ENCODE results near the gene CIAO3.

CIAO3 gene

DNA sequence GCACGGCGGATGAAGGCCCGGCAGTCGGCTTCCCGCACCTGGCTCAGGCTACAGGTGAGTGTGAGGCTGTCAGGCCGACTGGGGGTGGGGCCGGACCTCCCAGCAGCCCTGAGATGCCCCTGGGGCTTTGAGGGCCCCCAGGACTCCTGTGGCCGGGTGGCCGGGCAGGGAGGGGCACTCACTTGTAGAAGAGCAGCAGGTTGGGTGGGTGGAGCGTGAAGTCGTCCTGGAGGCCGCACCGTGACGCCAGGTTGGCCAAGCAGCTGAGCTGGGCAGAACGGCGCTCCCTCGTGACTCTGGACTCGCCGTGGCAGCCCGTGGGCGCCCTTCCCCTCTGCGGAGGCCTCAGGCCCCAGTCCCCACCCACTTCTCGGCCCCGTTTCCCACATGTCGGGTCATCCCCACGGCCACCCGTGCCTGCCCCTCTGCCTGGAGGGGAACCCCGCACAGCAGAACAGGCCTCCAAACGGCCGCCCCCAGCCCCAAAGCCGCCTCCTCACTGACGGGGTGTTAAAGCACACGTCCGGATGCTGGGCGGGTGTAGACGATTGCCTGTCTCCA lies 34.5 kb upstream of the CIAO3 start:
- no peak for DNase-seq

DNA sequence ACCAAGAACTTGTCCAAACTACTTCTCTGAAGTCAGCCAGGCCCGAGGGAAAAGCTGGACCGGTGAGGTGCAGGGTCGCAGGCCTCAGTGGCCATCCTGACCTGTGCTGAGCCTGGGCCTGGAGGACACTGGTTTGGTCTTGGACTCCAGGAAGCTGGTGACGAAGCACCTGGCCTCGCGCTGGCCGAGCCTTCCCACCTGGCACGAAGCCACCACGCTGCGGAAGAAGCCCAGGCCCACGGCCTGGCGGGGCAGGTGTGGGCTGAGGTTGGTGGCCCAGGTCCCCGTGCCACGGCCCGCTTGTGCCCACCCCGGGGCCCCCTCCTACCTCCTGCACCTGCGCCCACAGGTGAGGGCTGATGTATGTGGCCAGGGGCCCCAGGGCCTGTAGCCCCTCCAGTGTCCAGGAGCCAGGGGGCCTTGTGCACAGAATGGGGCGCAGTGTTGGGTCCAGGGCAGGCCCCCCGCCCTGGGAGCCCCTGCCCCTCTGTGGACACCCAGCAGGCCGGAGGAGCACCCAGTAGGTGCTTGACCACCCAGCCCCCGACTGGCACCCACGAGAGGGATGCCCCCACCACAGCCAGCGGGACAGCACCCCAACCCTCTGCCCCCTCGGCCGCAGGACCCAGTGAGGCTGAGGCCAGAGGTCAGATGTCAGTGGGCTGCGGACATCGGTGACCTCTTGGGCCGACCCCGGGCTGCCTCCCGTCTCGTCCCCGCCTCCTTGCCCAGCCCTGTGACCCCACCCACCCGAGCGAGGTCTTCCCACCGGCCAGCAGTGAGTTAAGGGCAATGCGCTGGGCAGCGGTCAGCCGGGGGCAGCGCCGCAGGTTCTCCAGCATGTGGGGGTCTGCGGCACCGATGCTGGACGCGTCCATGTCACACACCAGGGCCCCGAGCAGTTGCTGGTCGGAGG lies 33.5 kb upstream of the CIAO3 start:
- no peak for DNase-seq

DNA sequence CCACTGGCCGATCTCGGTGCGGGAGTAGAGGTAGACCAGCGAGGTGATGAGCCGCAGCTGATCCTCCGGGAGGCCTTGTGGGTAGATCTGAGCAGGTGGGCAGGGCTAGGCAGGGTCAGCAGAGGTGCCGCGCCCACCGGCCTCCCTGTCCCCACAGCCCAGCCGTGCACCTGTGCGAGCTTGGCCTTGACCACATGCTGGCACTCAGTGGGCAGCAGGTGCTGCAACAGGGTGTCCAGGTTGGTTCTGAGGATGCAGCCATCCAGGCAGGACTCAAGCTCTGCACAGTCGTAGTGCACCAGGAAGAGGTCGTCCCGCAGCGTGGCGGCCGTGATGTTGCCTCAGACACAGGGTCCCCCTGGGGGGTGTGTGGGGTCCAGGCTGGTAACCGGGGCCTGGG lies 32.2 kb upstream of the CIAO3 start:
- no peak for DNase-seq

DNA sequence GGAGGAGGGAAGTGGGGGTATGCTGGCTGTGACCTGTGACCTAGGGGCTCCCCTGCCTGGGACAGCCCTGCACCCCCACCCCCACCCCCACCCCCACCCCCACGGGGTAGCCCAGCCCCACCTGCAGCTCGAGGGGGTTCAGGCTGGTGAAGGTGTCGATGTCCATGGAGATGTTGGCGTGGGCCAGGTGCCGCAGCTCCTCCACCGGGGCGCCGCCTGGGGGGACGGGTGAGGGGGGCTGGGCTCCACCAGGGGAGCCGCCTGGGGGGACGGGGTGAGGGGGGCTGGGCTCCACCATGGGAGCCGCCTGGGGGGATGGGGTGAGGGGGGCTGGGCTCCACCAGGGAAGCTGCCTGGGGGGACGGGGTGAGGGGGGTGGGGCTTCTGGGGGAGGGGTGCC lies 29.6 kb upstream of the CIAO3 start:
- no peak for DNase-seq

DNA sequence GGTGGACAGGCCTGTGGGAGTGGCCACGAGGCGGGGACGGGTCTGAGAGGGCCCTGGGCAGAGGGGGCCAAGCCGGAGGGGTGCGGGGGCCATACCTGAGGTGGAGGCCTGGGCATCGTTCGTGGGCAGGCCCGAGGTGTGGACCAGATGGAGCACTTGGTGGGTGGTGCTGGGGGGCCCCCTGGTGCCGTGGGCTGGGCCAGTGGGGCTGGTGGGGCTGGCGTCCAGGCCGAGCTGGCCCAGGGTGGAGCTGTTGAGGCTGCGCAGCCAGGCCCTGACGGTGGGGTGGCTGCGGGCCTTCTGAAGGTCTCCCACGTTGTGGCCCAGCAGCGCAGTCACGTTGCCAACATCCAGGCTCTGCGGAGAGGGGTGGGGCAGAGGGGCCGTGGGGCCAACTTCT lies 29.1 kb upstream of the CIAO3 start:
- no peak for DNase-seq

DNA sequence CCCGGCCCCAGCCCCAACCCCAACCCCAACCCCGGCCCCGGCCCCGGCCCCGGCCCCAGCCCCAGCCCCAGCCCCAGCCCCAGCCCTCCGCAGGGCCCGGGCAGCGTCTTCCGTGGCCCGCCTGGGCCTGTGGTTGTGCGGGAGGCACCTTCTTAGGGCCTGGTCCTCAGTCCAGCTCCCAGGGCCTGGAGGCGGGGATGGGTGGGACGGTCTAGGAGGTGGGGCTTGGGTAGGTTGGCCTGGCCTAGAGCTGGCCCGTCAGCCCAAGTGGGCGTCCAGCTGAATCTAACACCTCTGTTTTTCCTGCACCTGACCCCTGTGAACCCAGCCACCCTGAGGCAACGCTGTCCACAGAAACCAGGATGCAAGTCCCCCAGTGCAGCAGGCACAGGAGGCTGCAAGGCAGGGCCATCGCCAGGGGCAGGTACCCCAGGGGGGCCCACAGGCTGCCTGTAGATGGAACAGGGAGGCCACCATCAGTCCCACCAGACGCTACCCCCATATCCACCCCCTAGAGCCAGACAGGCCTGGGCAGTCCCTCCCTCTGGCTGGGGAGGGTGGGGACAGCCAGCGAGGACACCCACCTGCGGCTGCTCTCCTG lies 28.5 kb upstream of the CIAO3 start:
- DNase-seq = no peak

DNA sequence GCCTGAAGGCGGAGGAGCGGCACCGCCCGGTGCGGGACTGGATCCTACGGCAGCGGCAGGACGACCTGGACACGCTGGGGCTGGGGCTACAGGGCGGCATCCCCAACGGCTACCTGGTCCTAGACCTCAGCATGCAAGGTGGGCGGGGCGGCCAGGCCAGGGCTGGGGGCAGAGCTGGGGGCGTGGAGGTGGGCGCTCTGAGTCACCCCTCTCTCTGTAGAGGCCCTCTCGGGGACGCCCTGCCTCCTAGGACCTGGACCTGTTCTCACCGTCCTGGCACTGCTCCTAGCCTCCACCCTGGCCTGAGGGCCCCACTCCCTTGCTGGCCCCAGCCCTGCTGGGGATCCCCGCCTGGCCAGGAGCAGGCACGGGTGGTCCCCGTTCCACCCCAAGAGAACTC lies 27.6 kb upstream of the CIAO3 start:
- no peak for DNase-seq

DNA sequence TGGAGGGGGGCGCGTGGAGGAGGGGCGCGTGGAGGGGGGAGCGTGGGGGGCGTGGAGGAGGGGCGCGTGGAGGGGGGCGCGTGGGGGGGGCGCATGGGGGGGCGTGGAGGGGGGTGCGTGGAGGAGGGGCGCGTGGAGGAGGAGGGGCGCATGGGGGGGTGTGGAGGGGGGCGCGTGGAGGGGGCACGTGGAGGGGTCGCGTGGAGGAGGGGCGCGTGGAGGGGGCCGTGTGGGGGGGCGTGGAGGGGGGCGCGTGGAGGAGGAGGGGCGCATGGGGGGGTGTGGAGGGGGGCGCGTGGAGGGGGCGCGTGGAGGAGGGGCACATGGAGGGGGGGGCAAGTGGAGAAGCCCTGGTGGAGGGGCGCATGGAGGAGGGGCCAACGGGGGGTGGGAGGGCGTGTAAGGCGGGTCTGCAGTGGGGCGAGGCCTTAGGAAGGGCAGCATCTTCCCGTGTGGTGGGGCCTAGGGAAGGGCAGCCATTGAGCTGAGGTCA lies 27.0 kb upstream of the CIAO3 start:
- DNase-seq = no peak

DNA sequence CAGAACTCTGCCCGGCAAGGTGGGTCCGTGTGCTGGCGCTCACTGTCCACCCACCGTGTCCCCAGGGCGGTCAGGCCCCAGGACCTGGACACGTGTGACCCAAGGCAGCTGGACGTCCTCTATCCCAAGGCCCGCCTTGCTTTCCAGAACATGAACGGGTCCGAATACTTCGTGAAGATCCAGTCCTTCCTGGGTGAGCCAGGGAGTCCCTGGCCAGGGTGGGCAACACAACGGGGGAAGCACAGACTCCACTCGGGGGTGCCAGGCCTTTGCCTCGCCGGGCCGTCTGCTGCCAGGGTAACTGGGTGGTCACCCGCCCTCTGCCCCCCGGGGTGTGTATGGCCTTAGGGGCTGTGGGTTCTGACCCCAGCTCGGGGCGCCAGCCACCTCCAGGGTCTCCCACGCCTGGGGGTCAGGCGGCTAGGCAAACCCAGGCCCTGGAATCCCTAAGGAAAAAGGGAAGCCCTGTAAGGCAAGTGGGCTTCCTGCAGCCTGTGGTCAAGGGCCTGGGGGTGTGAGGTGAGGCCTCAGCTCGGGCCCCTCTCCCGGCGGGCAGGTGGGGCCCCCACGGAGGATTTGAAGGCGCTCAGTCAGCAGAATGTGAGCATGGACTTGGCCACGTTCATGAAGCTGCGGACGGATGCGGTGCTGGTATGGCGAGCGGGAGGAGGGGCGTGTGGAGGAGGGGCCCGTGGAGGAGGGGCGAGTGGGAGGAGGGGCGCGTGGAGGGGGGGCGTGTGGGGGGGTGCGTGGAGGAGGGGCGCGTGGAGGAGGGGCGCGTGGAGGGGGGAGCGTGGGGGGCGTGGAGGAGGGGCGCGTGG lies 26.2 kb upstream of the CIAO3 start:
- no peak for DNase-seq

DNA sequence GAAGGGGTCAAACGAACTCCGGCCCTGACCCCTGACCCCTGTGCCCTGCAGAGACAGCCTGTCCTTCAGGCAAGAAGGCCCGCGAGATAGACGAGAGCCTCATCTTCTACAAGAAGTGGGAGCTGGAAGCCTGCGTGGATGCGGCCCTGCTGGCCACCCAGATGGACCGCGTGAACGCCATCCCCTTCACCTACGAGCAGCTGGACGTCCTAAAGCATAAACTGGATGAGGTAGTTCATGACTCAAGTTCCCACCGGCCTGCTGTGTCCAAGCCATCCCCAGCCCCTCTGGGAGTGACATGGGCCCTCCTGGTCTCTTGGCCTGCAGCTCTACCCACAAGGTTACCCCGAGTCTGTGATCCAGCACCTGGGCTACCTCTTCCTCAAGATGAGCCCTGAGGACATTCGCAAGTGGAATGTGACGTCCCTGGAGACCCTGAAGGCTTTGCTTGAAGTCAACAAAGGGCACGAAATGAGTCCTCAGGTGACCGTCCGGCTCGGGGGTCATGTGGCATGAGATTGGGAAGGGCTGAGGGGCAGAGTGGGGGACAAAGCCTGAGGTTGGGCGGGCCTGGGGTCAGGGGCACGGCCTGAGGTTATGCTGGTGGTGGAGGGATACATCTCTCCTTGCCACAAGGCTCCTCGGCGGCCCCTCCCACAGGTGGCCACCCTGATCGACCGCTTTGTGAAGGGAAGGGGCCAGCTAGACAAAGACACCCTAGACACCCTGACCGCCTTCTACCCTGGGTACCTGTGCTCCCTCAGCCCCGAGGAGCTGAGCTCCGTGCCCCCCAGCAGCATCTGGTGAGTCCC lies 25.4 kb upstream of the CIAO3 start:
- no peak for DNase-seq

DNA sequence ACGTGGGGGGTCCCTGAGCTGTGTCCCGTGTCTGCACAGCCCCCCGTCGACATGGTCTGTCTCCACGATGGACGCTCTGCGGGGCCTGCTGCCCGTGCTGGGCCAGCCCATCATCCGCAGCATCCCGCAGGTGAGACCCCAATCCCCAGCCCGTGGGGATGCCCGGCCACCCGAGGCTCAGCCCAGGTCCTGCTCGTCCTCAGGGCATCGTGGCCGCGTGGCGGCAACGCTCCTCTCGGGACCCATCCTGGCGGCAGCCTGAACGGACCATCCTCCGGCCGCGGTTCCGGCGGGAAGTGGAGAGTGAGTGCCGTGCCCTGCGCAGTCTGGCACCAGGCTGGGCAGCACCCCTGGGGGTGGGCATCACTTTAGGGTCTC lies 24.7 kb upstream of the CIAO3 start:
- no peak for DNase-seq

DNA sequence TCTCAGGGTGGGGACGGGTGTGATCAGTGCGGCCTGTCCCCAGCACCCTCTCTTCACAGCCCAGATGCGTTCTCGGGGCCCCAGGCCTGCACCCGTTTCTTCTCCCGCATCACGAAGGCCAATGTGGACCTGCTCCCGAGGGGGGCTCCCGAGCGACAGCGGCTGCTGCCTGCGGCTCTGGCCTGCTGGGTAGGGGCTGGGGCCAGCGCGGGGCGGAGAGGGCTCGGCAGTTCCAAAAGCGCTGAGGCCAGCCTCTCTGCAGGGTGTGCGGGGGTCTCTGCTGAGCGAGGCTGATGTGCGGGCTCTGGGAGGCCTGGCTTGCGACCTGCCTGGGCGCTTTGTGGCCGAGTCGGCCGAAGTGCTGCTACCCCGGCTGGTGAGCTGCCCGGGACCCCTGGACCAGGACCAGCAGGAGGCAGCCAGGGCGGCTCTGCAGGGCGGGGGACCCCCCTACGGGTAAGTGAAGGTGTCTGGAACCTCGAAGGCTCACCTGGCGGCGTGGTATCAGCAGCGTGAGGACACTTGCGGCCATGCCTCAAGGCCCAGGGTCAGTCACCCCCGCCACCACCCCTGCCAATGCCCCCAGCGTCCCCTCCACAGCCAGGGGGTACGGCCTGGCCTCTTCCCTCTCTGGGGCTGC lies 24.2 kb upstream of the CIAO3 start:
- no peak for DNase-seq

DNA sequence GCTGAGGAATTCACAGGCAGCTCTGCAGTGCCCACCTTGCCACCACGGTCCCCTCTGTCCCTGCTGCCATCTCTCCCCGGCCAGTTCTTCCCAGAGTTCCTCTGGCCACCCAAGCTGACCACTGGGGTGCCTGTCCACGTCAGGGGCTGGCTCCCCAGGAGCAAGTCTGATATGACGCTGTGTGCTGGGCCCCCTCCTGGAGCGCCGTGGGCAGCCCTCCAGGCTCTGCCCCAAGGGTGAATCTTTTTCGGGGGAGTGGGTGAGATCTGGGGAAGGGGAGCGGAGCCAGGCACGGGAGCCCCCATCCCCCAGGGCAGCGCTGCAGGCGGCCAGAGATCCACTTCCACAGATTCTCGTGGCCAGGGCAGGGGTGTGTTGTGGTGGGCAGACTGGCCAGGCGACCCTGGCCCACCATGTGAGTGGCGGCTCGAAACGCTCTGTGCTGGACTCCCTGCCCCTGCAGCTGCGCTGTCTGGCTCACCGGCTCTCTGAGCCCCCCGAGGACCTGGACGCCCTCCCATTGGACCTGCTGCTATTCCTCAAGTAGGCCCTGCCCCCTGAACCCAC lies 23.5 kb upstream of the CIAO3 start:
- DNase-seq = no peak

DNA sequence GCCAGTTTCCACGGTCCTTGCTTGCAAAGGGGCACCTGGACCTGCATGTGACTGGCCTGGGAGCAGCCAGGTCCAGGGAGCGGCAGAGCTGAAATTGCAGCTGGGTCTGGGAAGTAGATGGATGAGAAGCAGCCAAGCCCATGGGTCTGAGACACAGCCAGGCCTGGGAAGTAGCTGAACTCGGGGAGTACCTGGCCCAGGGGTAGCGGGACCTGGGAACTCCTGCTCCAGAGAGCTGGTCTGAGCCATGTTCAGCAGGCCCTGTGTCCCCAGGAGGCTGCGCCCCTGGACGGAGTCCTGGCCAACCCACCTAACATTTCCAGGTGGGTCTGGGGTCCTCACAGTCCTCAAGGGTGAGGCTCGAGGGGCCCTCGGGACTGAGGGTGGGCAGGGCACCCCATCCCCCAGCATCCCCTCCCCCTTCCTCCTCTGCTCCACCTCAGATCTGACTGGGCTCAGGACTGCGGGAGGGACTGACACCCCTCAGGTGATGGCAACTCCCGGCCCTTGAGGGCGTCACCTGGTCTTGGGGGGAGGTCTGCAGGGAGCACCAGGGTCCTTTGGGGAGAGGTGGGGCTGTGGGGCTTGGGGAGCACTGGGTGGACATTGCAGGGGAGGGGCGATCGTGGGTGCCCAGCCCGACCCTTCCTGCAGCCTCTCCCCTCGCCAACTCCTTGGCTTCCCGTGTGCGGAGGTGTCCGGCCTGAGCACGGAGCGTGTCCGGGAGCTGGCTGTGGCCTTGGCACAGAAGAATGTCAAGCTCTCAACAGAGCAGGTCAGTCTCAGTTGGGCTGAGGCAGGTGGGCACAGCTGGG lies 22.8 kb upstream of the CIAO3 start:
- DNase-seq = no peak

DNA sequence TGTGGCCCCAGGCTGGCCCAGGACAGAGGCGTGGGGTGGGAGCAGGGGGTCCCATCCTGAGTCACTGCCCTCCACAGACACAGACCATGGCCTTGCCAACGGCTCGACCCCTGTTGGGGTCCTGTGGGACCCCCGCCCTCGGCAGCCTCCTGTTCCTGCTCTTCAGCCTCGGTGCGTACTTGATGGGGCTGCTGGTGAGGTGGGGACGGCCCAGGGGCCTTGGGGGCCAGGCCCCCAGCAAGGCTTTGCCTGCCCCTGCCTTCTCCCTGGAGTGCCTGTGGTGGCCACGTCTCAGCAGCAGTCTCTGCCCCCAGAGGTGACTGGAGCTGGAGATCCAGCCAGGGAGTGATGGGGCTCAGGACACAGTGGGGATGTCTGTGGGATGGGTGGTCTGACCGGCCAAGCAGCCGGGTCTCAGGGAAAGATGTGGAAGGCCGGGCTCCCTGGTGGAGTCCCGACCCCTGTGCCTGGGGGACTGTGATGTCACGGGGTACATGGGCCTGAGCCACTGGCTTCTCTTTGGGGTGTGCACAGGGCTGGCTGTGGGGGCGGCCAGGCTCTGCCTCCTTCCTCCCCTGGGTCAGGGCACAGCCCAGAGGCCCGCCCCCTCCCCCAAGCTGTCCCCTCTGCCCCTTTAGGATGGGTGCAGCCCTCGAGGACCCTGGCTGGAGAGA lies 21.9 kb upstream of the CIAO3 start:
- DNase-seq = no peak

DNA sequence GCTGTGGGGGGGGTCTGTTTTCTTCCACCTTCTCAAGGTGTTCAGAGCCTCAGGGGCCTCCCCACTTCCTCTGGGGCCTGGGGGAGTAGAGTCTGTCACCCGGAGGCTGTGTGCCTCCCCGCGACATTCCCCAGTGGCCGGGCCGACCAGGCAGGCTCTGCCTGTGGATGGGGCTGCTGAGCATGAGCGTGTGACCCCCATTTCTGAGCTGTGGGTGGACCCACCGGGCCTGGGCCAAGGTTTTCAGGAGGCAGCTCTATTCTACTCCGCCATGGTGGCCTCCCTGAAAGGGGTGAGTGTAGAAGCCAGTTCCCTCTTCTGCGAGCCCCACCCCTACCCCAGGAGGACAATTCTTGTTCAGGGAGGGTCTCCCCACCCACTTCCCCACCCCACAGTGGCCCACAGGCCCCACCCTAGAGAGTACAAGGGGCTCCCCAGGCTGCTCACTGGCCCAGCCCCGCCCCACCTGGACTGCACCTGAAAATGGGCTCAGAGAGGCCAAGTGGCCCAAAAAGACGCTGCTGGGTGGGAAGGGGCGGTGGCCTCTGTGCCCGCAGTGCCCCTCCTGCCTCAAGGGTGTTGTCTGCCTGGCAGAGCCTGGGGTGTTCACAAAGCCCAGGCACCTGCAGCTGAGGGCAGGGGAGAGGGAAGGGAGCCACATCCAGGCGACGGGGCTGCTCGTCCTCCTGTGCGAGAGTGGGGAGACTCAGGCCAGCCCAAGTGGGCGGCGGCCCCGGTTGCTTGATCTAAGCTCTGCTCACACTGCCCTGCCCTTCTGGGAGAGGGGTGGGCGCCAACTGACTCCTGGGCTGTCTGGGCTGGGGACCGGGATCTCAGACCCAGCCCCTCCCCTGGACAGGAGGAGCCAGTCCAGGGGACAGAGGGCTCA lies 21.1 kb upstream of the CIAO3 start:
- no peak for DNase-seq

DNA sequence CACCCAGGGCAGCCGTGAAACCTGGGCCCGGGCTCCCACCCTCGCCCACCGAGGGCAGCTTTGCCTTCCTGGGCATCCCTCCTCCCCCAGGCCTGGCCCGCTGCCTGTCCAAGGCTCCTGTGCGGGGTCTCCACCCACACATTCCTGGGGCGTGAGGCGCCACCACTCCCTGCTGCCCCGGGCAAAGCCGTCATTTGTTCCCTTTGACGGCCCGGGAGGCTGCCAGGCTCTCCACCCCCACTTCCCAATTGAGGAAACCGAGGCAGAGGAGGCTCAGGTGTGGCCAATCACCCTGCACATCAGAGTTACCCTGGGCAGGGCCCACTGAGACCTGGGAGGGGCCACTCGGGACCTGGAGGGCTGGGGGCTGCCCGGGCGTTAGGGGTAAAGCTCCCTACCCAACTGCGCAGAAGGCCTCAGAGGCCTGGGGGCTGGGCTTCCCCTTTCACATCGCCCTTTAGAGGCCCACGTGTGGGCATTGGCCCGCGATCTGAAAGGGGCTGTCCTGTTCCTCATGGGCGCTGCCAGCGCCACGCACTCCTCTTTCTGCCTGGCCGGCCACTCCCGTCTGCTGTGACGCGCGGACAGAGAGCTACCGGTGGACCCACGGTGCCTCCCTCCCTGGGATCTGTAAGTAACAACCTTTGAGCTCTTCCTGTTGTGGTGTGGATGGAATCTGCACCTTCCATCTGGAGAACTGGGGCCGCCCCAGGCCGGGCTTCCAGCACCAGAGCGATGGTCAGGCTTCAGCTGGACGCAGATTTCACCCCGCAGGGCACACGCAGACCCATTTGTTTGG lies 19.9 kb upstream of the CIAO3 start, which contains the start of gene MSLN:
TSS of gene MSLN (plus strand) at position 190 of the 799 bp plus-strand sequence. CDS start 1,947 bp downstream, outside the sequence.
- DNase-seq = no peak

DNA sequence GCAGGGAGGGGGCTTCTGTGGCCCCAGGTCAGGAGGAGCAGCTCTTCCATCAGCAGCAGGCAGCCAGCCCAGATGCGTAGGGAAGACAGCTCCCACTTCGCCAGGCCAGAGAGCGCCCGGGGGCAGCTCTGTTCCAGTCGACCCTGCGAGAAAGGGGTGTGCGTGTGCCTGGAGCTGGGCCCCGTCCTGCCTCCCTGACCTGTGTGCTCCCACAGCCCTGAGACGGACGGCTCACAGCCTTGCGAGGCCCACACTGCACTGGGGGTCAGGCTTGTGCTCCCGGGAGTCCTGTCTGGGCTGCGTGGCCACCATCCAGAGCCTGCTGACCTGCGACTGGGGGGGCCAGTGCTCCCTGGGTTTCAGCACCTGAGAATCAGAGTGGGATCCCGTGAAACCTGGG lies 19.3 kb upstream of the CIAO3 start:
- no peak for DNase-seq
